Measurements from ENCODE around the gene UBE2O.
A peak's percentile ranks its signal among the peaks of the same experiment; 100 is the strongest.

GRCh38 chr17:76365256-76365903 lies 87.6 kb downstream of the UBE2O start:
- TF ChIP-seq CTCF (IDR thresholded peaks at IDR 0.05; ENCODE audit: extremely low read depth in 1 of 2, insufficient read depth in 1 of 2, low read depth in 1 of 2, low read length in 2 of 2) (peak; percentile 30 to 33), POLR2A (IDR thresholded peaks at IDR 0.05; ENCODE audit: low read depth, low read length) (no peak), POLR2AphosphoS5 (IDR thresholded peaks at IDR 0.05; ENCODE audit: insufficient read depth, low read depth, low read length) (no peak), EZH2 (IDR thresholded peaks at IDR 0.05; ENCODE audit: borderline replicate concordance, low read depth, low read length, severe bottlenecking) (no peak), GATA2 (IDR thresholded peaks at IDR 0.05; ENCODE audit: insufficient read depth, insufficient read length, low read depth, low read length) (no peak), JUN (IDR thresholded peaks at IDR 0.05; ENCODE audit: borderline replicate concordance, insufficient read depth, insufficient read length, low read depth) (no peak), MAX (IDR thresholded peaks at IDR 0.05; ENCODE audit: insufficient read depth, insufficient read length) (no peak), MYC (IDR thresholded peaks at IDR 0.05; ENCODE audit: low read depth, low read length) (no peak)
